ENCODE data around the gene SEC61G. TPM values are rescaled to one million over a fixed set of nuclear protein-coding genes. Genes with fewer than 3 reads are reported as not detected.

SEC61G gene
- total RNA-seq, 1 donor from 2014 or later: 106 TPM

GRCh38 chr7:54796853-54797252 lies 37.8 kb upstream of the SEC61G start:
- Mint-ChIP-seq H3K4me3 (no peak overlapping the region), H3K4me1 (peaks cover 1% of the 10 kb centered on the region), H3K9me3 (no peaks in the 10 kb centered on the region), H3K27ac (ENCODE audit: unreplicated experiment) (no peak overlapping the region), H3K36me3 (ENCODE audit: low read depth) (no peaks in the 10 kb centered on the region), H3K27me3 (ENCODE audit: low read depth) (no peaks in the 10 kb centered on the region)
- DNase-seq (ENCODE audit: low read depth, low spot score): no peak
- TF ChIP-seq, protein P1, sequence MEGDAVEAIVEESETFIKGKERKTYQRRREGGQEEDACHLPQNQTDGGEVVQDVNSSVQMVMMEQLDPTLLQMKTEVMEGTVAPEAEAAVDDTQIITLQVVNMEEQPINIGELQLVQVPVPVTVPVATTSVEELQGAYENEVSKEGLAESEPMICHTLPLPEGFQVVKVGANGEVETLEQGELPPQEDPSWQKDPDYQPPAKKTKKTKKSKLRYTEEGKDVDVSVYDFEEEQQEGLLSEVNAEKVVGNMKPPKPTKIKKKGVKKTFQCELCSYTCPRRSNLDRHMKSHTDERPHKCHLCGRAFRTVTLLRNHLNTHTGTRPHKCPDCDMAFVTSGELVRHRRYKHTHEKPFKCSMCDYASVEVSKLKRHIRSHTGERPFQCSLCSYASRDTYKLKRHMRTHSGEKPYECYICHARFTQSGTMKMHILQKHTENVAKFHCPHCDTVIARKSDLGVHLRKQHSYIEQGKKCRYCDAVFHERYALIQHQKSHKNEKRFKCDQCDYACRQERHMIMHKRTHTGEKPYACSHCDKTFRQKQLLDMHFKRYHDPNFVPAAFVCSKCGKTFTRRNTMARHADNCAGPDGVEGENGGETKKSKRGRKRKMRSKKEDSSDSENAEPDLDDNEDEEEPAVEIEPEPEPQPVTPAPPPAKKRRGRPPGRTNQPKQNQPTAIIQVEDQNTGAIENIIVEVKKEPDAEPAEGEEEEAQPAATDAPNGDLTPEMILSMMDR (conservative IDR thresholded peaks at IDR 0.05): no peak

- peaks cover 3% of the 10 kb centered on the region for H3K27me3 Mint-ChIP-seq (ENCODE audit: low read depth)
- H3K27ac Mint-ChIP-seq (ENCODE audit: unreplicated experiment): no peak overlapping the region
- DNase-seq (ENCODE audit: low read depth, low spot score): no peak
- no peak overlapping the region for H3K4me3 Mint-ChIP-seq
- TF ChIP-seq, protein P1 (conservative IDR thresholded peaks at IDR 0.05): no peak
- no peaks in the 10 kb centered on the region for H3K9me3 Mint-ChIP-seq
- H3K36me3 Mint-ChIP-seq (ENCODE audit: low read depth): no peaks in the 10 kb centered on the region
- H3K4me1 Mint-ChIP-seq: peaks cover 8% of the 10 kb centered on the region
Observed at GRCh38 chr7:54796150-54796549, 37.1 kb upstream of the SEC61G start.

DNA sequence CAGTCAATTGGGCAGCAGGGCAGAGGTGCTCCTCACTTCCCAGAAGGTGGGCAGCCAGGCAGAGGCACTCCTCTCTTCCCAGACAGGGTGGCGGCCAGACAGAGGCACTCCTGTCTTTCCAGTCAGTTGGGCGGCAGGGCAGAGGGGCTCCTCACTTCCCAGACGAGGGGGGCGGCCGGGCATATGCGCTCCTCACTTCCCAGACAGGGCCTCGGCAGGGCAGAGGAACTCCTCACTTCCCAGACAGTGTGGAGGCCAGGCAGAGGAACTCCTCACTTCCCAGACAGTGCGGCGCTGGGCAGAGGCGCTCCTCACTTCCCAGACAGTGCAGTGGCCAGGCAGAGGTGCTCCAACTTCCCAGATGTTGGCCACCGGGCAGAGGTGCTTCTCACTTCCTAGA lies 33.4 kb upstream of the SEC61G start:
- Mint-ChIP-seq H3K27ac (ENCODE audit: unreplicated experiment) (no peak overlapping the region), H3K4me3 (no peak overlapping the region), H3K9me3 (no peaks in the 10 kb centered on the region), H3K36me3 (ENCODE audit: low read depth) (no peaks in the 10 kb centered on the region), H3K4me1 (peaks cover 16% of the 10 kb centered on the region), H3K27me3 (ENCODE audit: low read depth) (peaks cover 30% of the 10 kb centered on the region)
- DNase-seq (ENCODE audit: low read depth, low spot score): no peak
- TF ChIP-seq, protein P1 (conservative IDR thresholded peaks at IDR 0.05): no peak

- no peak overlapping the region for H3K4me3 Mint-ChIP-seq
- peak; percentile 14 for DNase-seq (ENCODE audit: low read depth, low spot score)
- peaks cover 32% of the 10 kb centered on the region for H3K27me3 Mint-ChIP-seq (ENCODE audit: low read depth)
- TF ChIP-seq, protein P1 (conservative IDR thresholded peaks at IDR 0.05): peak; percentile 77
- peaks cover 16% of the 10 kb centered on the region for H3K4me1 Mint-ChIP-seq
- no peaks in the 10 kb centered on the region for H3K36me3 Mint-ChIP-seq (ENCODE audit: low read depth)
- H3K9me3 Mint-ChIP-seq: no peaks in the 10 kb centered on the region
- H3K27ac Mint-ChIP-seq (ENCODE audit: unreplicated experiment): no peak overlapping the region
Observed at GRCh38 chr7:54788664-54789063, 29.7 kb upstream of the SEC61G start.

- Mint-ChIP-seq H3K27me3 (ENCODE audit: low read depth) (peaks cover 20% of the 10 kb centered on the region), H3K9me3 (no peaks in the 10 kb centered on the region), H3K27ac (ENCODE audit: unreplicated experiment) (no peak overlapping the region), H3K36me3 (ENCODE audit: low read depth) (no peaks in the 10 kb centered on the region), H3K4me1 (peaks cover 14% of the 10 kb centered on the region), H3K4me3 (no peak overlapping the region)
- TF ChIP-seq, protein P1 (conservative IDR thresholded peaks at IDR 0.05): no peak
- no peak for DNase-seq (ENCODE audit: low read depth, low spot score)
Observed at GRCh38 chr7:54785261-54785660, 26.2 kb upstream of the SEC61G start.

GRCh38 chr7:54783952-54784351 lies 24.9 kb upstream of the SEC61G start:
- DNase-seq (ENCODE audit: low read depth, low spot score): no peak
- Mint-ChIP-seq H3K36me3 (ENCODE audit: low read depth) (no peaks in the 10 kb centered on the region), H3K9me3 (no peaks in the 10 kb centered on the region), H3K27me3 (ENCODE audit: low read depth) (peaks cover 10% of the 10 kb centered on the region), H3K4me1 (peaks cover 14% of the 10 kb centered on the region), H3K27ac (ENCODE audit: unreplicated experiment) (no peak overlapping the region), H3K4me3 (no peak overlapping the region)
- TF ChIP-seq, protein P1 (conservative IDR thresholded peaks at IDR 0.05): no peak
